ENCODE results near the gene ATP13A5.

ATP13A5 gene

GRCh38 chr3:193378706-193379105, at the start of gene ATP13A5:
TSS of gene ATP13A5 (minus strand) at chr3:193378753. CDS start at chr3:193378725, 28 bp downstream.
- DNase-seq (ENCODE audit: low read depth) = no peak

- no peak for DNase-seq (ENCODE audit: low read depth)
These were observed 40.2 kb upstream of the ATP13A5 start for GRCh38 chr3:193418576-193419373.

DNA sequence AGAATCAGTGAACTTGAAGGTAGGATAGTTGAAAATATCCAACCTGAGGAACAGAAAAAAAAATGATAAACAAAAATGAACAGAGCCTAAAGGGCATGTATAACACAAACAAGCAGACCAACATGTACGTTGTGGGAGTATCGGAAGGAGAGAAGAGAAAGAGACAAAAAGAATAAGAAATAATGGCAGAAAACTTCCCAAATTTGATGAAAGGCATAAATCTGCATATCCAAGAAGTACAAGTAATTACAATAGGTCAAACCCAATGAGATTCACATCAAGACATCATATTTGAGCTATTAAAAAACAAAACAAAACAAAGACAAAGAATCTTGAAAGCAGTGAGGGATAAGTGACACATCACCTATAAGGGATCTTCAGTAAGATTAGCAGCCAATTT, 38.1 kb upstream of the ATP13A5 start:
- DNase-seq (ENCODE audit: low read depth) = no peak

DNA sequence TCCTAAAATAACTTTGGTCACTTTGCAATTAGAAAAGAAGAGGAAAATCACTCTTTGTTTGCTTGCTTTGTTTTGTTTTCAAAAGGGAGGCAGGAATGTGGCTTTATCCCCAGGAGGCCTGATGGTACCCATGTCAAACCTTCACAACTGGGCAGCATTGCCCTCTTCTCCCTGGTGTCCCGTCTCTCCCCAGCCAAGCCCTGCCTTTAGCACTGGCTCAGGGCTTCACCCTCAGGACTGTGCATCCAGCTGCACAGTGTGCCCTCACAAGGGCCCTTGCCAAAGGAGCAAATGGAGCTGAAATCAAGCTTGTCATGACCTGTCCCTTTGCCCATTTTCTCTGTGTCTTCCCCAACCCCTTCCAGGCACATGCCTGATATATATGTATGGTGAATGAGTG, 29.1 kb upstream of the ATP13A5 start:
- no peak for DNase-seq (ENCODE audit: low read depth)

- no peak for DNase-seq (ENCODE audit: low read depth)
These were observed 28.6 kb upstream of the ATP13A5 start for GRCh38 chr3:193407112-193407511.

GRCh38 chr3:193403307-193403706, 24.8 kb upstream of the ATP13A5 start:
- DNase-seq (ENCODE audit: low read depth) = no peak

- DNase-seq (ENCODE audit: low read depth) = no peak
These were observed 21.8 kb upstream of the ATP13A5 start for GRCh38 chr3:193400304-193400703.

- DNase-seq (ENCODE audit: low read depth) = no peak
These were observed 18.1 kb upstream of the ATP13A5 start for GRCh38 chr3:193396451-193397244.

GRCh38 chr3:193391902-193392301, 13.3 kb upstream of the ATP13A5 start:
- no peak for DNase-seq (ENCODE audit: low read depth)

DNA sequence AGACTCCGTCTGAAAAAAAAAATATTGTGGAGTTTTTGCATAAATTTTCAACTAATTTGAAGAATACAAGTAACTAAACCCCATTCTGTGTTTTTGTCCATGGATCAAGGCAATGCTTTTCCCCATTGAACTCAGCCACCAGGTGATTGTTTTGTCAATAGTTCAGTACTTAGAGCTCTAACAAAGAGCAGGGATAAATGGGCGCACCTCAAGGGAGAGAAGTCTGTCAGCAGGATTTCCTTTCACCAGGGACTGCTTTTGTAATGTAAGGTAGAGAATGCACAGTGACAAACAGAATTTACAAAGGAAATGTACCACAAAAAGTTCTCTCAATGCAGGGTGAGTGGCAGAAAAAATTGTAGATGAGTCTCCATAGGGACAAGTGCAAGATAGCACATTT, 10.8 kb upstream of the ATP13A5 start:
- DNase-seq (ENCODE audit: low read depth) = no peak

- no peak for DNase-seq (ENCODE audit: low read depth)
These were observed 9.8 kb upstream of the ATP13A5 start for GRCh38 chr3:193388361-193388760.

- no peak for DNase-seq (ENCODE audit: low read depth)
These were observed 9.0 kb upstream of the ATP13A5 start for GRCh38 chr3:193387596-193387995.

- no peak for DNase-seq (ENCODE audit: low read depth)
These were observed 962 bp downstream of the ATP13A5 start for GRCh38 chr3:193377591-193377990.

GRCh38 chr3:193375614-193376013, 2.9 kb downstream of the ATP13A5 start:
- DNase-seq (ENCODE audit: low read depth) = no peak

- no peak for DNase-seq (ENCODE audit: low read depth)
These were observed 5.8 kb downstream of the ATP13A5 start for GRCh38 chr3:193372783-193373182.

- no peak for DNase-seq (ENCODE audit: low read depth)
These were observed 10.7 kb downstream of the ATP13A5 start for GRCh38 chr3:193367868-193368267.

DNA sequence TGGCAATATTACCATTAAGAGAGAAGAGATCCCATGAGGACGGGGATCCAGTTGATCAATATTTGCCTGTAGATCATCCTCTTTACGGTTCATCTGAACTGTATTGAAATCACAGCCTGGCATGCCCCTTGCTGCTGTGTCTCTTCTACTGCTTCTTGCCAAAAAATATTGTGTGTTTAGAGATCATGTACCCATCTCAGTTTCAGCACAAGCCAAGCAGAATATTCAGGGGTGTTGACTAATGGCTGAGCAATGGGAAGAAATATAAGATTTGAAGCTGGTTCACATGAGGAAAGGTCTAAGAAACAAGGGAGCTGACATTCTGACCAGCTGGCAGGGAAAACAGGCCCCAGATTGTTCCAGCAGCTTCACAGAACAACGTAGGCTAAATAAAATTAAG, 21.3 kb downstream of the ATP13A5 start:
- no peak for DNase-seq (ENCODE audit: low read depth)

- no peak for DNase-seq (ENCODE audit: low read depth)
These were observed 24.1 kb downstream of the ATP13A5 start for GRCh38 chr3:193354423-193354822.

- DNase-seq (ENCODE audit: low read depth) = no peak
These were observed 27.8 kb downstream of the ATP13A5 start for GRCh38 chr3:193350744-193351143.

GRCh38 chr3:193348686-193349085, 29.9 kb downstream of the ATP13A5 start:
- DNase-seq (ENCODE audit: low read depth) = no peak

GRCh38 chr3:193347521-193348501, 30.7 kb downstream of the ATP13A5 start:
- no peak for DNase-seq (ENCODE audit: low read depth)

DNA sequence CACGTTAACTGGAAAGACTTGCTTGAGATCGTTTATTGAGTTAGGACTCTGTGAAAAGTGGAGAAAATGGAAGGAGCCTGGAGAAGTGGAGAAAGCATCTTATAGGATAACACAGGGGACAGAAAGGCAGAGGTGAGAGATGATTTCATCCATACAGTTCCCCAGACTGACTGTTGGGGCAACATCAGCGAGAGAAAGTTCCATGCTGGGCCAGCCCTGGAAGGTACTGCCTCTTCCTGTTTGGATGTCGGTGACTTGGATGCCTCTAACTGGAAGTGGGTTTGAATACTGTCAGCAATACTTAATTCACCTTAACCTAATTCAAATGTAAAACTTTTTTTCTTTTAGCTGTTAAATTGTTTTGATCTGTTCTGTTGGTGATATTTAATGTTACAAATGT, 32.3 kb downstream of the ATP13A5 start:
- no peak for DNase-seq (ENCODE audit: low read depth)
